IMR-90 (cell line): Measurements from ENCODE around the gene VPS41. TPM values are rescaled to one million over a fixed set of nuclear protein-coding genes. Genes with fewer than 3 reads are reported as not detected.

ENCODE experiments used
- ATAC-seq: fragments of 200-7000 bp; cut with Tn5 transposase; 2 replicates; pipeline ENCODE4 v1.9.1; 2020; ENCODE audit warnings: low read depth, mild to moderate bottlenecking, moderate library complexity
- BruUV-seq: library from RNA; stranded (reverse); fragments of 400-500 nt; replicated peaks from 2 replicates; lab custom pipeline; 2021; lab: Mats Ljungman, UMichigan
- CTCF ChIA-PET: fragments of 300-600 bp; formaldehyde crosslinking; extraction: SDS; loops from one replicate; lab custom pipeline; 2021; ENCODE audit warnings: antibody characterized with exemption; lab: Yijun Ruan, JAX
- POLR2A ChIA-PET: fragments of 300-600 bp; sonication (Branson Sonifier 250); formaldehyde crosslinking; loops from one replicate; lab custom pipeline; 2022; ENCODE audit warnings: antibody characterized with exemption; ENCODE audit not compliant: unreplicated experiment; lab: Charles Lee
- DNase-seq: peaks from one replicate; pipeline ENCODE4 v3.0.0; 2013
- H2AFZ ChIP-seq: replicated peaks from 2 replicates; pipeline ENCODE3; 2013; ENCODE audit warnings: low read length, mild to moderate bottlenecking; ENCODE audit not compliant: poor library complexity
- H2AK5ac ChIP-seq: 2 replicates; pipeline ENCODE4 v1.6.1; 2013; ENCODE audit warnings: low read depth, low read length, inconsistent platforms
- H2AK9ac ChIP-seq: replicated peaks from 2 replicates; pipeline ENCODE3; 2013; ENCODE audit warnings: mild to moderate bottlenecking, low read depth, low read length, moderate library complexity; ENCODE audit not compliant: poor library complexity
- H2BK120ac ChIP-seq: 2 replicates; pipeline ENCODE4 v1.6.1; 2013; ENCODE audit warnings: low read depth, low read length, inconsistent platforms
- H2BK15ac ChIP-seq: 3 replicates; pipeline ENCODE4 v1.6.1; 2013; ENCODE audit warnings: low read depth, low read length, inconsistent platforms
- H2BK20ac ChIP-seq: 2 replicates; pipeline ENCODE4 v1.6.1; 2013; ENCODE audit warnings: low read depth, mild to moderate bottlenecking, inconsistent platforms, low read length, moderate library complexity
- H2BK5ac ChIP-seq: 2 replicates; pipeline ENCODE4 v1.6.1; 2013; ENCODE audit warnings: mild to moderate bottlenecking, low read depth, low read length, inconsistent platforms; ENCODE audit not compliant: poor library complexity, severe bottlenecking
- H3K14ac ChIP-seq: replicated peaks from 2 replicates; pipeline ENCODE4 v1.6.1; 2013; ENCODE audit warnings: low read depth, low read length, inconsistent platforms
- H3K18ac ChIP-seq: 2 replicates; pipeline ENCODE4 v1.6.1; 2013; ENCODE audit warnings: low read depth, low read length, control low read depth
- H3K23ac ChIP-seq: 2 replicates; pipeline ENCODE4 v1.6.1; 2013; ENCODE audit warnings: low read depth, low read length, inconsistent platforms
- H3K27ac ChIP-seq: 2 replicates; pipeline ENCODE4 v1.5.1; 2013; ENCODE audit warnings: mild to moderate bottlenecking, control low read depth, low read length; ENCODE audit not compliant: insufficient read depth
- H3K27me3 ChIP-seq: 2 replicates; pipeline ENCODE4 v1.6.1; 2013; ENCODE audit warnings: low read length; ENCODE audit not compliant: control insufficient read depth, insufficient read depth
- H3K36me3 ChIP-seq: 2 replicates; pipeline ENCODE4 v1.6.1; 2013; ENCODE audit warnings: low read length, mixed read lengths; ENCODE audit not compliant: control insufficient read depth, insufficient read depth
- H3K4ac ChIP-seq: 2 replicates; pipeline ENCODE4 v1.6.1; 2013; ENCODE audit warnings: low read depth, low read length, inconsistent platforms
- H3K4me1 ChIP-seq: 2 replicates; pipeline ENCODE4 v1.6.1; 2013; ENCODE audit warnings: low read length, mixed read lengths; ENCODE audit not compliant: control insufficient read depth, insufficient read depth
- H3K4me2 ChIP-seq: 2 replicates; pipeline ENCODE4 v1.6.1; 2013; ENCODE audit warnings: low read depth, mild to moderate bottlenecking, control low read depth, low read length, moderate library complexity
- H3K4me3 ChIP-seq: 2 replicates; pipeline ENCODE4 v1.5.1; 2013; ENCODE audit warnings: low read depth, mild to moderate bottlenecking, control low read depth, low read length, moderate library complexity; ENCODE audit not compliant: insufficient read depth
- H3K56ac ChIP-seq: 2 replicates; pipeline ENCODE4 v1.6.1; 2013; ENCODE audit warnings: low read length, inconsistent platforms; ENCODE audit not compliant: insufficient read depth; ENCODE audit errors: extremely low read depth
- H3K79me1 ChIP-seq, 2 experiments: 2 replicates each; pipeline ENCODE4 v1.6.1; 2013; ENCODE audit warnings: low read length in 2 of 2, inconsistent platforms in 1 of 2, low read depth in 1 of 2
- H3K9ac ChIP-seq: 2 replicates; pipeline ENCODE4 v1.6.1; 2013; ENCODE audit warnings: low read depth, low read length, control low read depth
- H3K9me1 ChIP-seq: 2 replicates; pipeline ENCODE4 v1.6.1; 2013; ENCODE audit warnings: low read length, inconsistent platforms; ENCODE audit not compliant: insufficient read depth
- H3K9me3 ChIP-seq: 2 replicates; pipeline ENCODE4 v1.6.1; 2013; ENCODE audit warnings: low read length; ENCODE audit not compliant: control insufficient read depth, insufficient read depth
- H4K20me1 ChIP-seq: 2 replicates; pipeline ENCODE4 v1.6.1; 2013; ENCODE audit warnings: low read length, inconsistent platforms; ENCODE audit not compliant: insufficient read depth
- H4K5ac ChIP-seq: 2 replicates; pipeline ENCODE4 v1.6.1; 2013; ENCODE audit warnings: mild to moderate bottlenecking, low read depth, low read length, control low read depth
- H4K8ac ChIP-seq, 2 experiments: 2 replicates each; pipeline ENCODE4 v1.6.1; 2013; ENCODE audit warnings: low read depth in 2 of 2, low read length in 2 of 2, control low read depth in 1 of 2, inconsistent platforms in 1 of 2
- H4K91ac ChIP-seq: 2 replicates; pipeline ENCODE4 v1.6.1; 2013; ENCODE audit warnings: low read depth, low read length, inconsistent platforms; ENCODE audit not compliant: insufficient read depth
- MAFK ChIP-seq: IDR thresholded peaks from 2 replicates; pipeline ENCODE4 v1.6.1; 2012; ENCODE audit warnings: low read depth, low read length, improper control_type of control experiment
- RAD21 ChIP-seq: IDR thresholded peaks from 2 replicates; pipeline ENCODE4 v1.6.1; 2012; ENCODE audit warnings: low read length, improper control_type of control experiment
- whole genome bisulfite sequencing, 2 experiments: methylation state at CpG; one replicate each; pipeline versions ENCODE4 v1.1.5 to v1.1.7; 2013; ENCODE audit warnings: missing lambda C conversion rate in 2 of 2; ENCODE audit not compliant: insufficient read length in 1 of 2; ENCODE audit errors: extremely low coverage in 2 of 2; 5-methylcytosine and 5-hydroxymethylcytosine counted together
- dilution Hi-C: fragments of 300-500 bp; cut with HindIII; formaldehyde crosslinking; loops from one replicate; pipeline ENCODE4 v1.14.3; 2018; ENCODE audit warnings: low sequenced_read_pairs; ENCODE audit not compliant: unreplicated experiment
- in situ Hi-C: fragments of 300-500 bp; cut with MboI; formaldehyde crosslinking; loops from 3 replicates; pipeline ENCODE4 v1.14.3; 2019; ENCODE audit warnings: low sequenced_read_pairs, inconsistent platforms, mixed read lengths
- intact Hi-C: fragments of 100-400 bp; cut with micrococcal nuclease; formaldehyde crosslinking; loops from 2 replicates; pipeline ENCODE4 v1.10.0; 2022
- polyA plus RNA-seq, 3 experiments: library from polyadenylated mRNA; depleted of rRNA; stranded (reverse); fragments of >200 nt; gene quantifications; 2 replicates each; pipeline ENCODE4 v1.2.3, GENCODE V29; 2012; ENCODE audit warnings: low replicate concordance in 1 of 3
- total RNA-seq: library from RNA; depleted of rRNA; stranded (reverse); fragments of >200 nt; gene quantifications from 2 replicates; pipeline ENCODE4 v1.2.3, GENCODE V29; 2012

The VPS41 gene
- total and polyA plus RNA-seq, 2 of the 4 experiments (the other 2 are of a cell fraction): 16.0 to 28.0 TPM

DNA sequence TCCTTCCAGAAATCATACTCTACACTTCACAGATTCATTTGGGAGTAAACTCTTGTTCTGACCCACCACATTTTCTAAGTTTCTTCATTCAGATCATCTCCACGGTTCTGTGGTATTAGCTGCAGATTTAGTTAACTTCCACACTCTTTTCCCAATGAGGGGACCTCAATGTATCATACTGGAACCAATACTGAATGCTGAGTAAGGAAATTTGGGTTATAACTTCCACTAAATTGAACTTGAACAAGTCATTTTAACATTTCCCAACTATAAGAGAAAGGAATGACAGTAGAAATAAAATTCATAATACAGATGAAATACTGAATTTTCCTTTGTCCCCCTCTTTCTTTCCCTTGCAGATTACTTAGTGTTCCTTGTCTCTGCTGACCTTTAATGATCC is 131.4 kb downstream of the VPS41 start:
- no TSS peak for BruUV-seq
- no peaks in the 10 kb centered on the region for H4K20me1 ChIP-seq
- no peaks in the 10 kb centered on the region for H3K4me1 ChIP-seq
- no peak overlapping the region for H2AK5ac ChIP-seq
- H2BK5ac ChIP-seq: no peak overlapping the region
- no peak overlapping the region for H3K4me2 ChIP-seq
- H3K27ac ChIP-seq: no peak overlapping the region
- H3K9ac ChIP-seq: no peak overlapping the region
- POLR2A ChIA-PET: no interaction called here
- H4K5ac ChIP-seq: no peak overlapping the region
- H3K56ac ChIP-seq: no peak overlapping the region
- no CpG with 5 or more reads among the region's 1 CpG for WGBS, 2 experiments
- intact Hi-C loops: no loop called here
- DNase-seq: no peak
- H3K14ac ChIP-seq: no peak overlapping the region
- TF ChIP-seq RAD21 (no peak), MAFK (peak; percentile 65)
- no peaks in the 10 kb centered on the region for H3K79me1 ChIP-seq
- H3K9me1 ChIP-seq: no peaks in the 10 kb centered on the region
- H3K23ac ChIP-seq: no peak overlapping the region
- ATAC-seq: no peak
- no peak overlapping the region for H2AFZ ChIP-seq
- H3K36me3 ChIP-seq: peaks cover 4% of the 10 kb centered on the region; the same call in 1 of the 2 replicates
- no peak overlapping the region for H3K4ac ChIP-seq
- no peak overlapping the region for H2AK9ac ChIP-seq
- CTCF ChIA-PET: no interaction called here
- H2BK20ac ChIP-seq: no peak overlapping the region
- no peak overlapping the region for H3K4me3 ChIP-seq
- H4K8ac ChIP-seq: no peak overlapping the region
- no peak overlapping the region for H2BK15ac ChIP-seq
- no peak overlapping the region for H3K18ac ChIP-seq
- H3K27me3 ChIP-seq: no peaks in the 10 kb centered on the region
- dilution Hi-C loops: no loop called here
- no peaks in the 10 kb centered on the region for H3K9me3 ChIP-seq
- H2BK120ac ChIP-seq: no peak overlapping the region
- H4K91ac ChIP-seq: no peak overlapping the region
- in situ Hi-C loops: loop anchor here (25.0 kb wide), 1 partner anchor 685 kb away; no protein-coding TSS in a partner anchor
